ENCODE data around the gene NPM3. TPM values are rescaled to one million over a fixed set of nuclear protein-coding genes. Genes with fewer than 3 reads are reported as not detected.

The NPM3 gene
- polyA plus RNA-seq, 4 donors: 2.5 to 49.8 (median 27.7) TPM

- Histone ChIP-seq H3K9me3 (ENCODE audit: control insufficient read depth in 2 of 2, insufficient read depth in 1 of 2, low read depth in 1 of 2, low read length in 1 of 2) (no peaks in the 10 kb centered on the region), H3K27me3 (ENCODE audit: control insufficient read depth in 3 of 3, insufficient read depth in 3 of 3, low read length in 3 of 3) (peaks cover 7 to 34% (median 8%) of the 10 kb centered on the region in 3 donors), H3K4me3 (ENCODE audit: low read depth in 1 of 3, low read length in 3 of 3) (no peak overlapping the region), H3K36me3 (ENCODE audit: control insufficient read depth in 3 of 3, insufficient read depth in 2 of 3, low read depth in 1 of 3, low read length in 3 of 3) (no peaks in the 10 kb centered on the region), H3K27ac (ENCODE audit: low read depth in 1 of 3, low read length in 2 of 3) (no peak overlapping the region), H3K4me1 (ENCODE audit: control insufficient read depth in 3 of 3, insufficient read depth in 2 of 3, low read depth in 1 of 3, low read length in 2 of 3) (no peaks in the 10 kb centered on the region)
- DNase-seq: no peak
- FAIRE-seq: no peak
- WGBS, 3 donors: 73 to 88% (median 81%) methylated on average over 3 of the region's 3 CpGs
These were observed 22.7 kb downstream of the NPM3 start for GRCh38 chr10:101760510-101760909.

GRCh38 chr10:101759309-101760247 is 23.7 kb downstream of the NPM3 start:
- no peaks in the 10 kb centered on the region for H3K4me1 ChIP-seq (ENCODE audit: control insufficient read depth in 3 of 3, insufficient read depth in 2 of 3, low read depth in 1 of 3, low read length in 2 of 3)
- peaks cover 0 to 25% (median 8%) of the 10 kb centered on the region in 3 donors for H3K27me3 ChIP-seq (ENCODE audit: control insufficient read depth in 3 of 3, insufficient read depth in 3 of 3, low read length in 3 of 3)
- H3K36me3 ChIP-seq (ENCODE audit: control insufficient read depth in 3 of 3, insufficient read depth in 2 of 3, low read depth in 1 of 3, low read length in 3 of 3): no peaks in the 10 kb centered on the region
- H3K4me3 ChIP-seq (ENCODE audit: low read depth in 1 of 3, low read length in 3 of 3): no peak overlapping the region
- no peak overlapping the region for H3K27ac ChIP-seq (ENCODE audit: low read depth in 1 of 3, low read length in 2 of 3)
- no peak for DNase-seq
- no peak for FAIRE-seq
- H3K9me3 ChIP-seq (ENCODE audit: control insufficient read depth in 2 of 2, insufficient read depth in 1 of 2, low read depth in 1 of 2, low read length in 1 of 2): no peaks in the 10 kb centered on the region
- 58 to 77% (median 63%) methylated on average over 12 of the region's 12 CpGs for WGBS, 3 donors

GRCh38 chr10:101758858-101759257 is 24.4 kb downstream of the NPM3 start:
- Histone ChIP-seq H3K27me3 (ENCODE audit: control insufficient read depth in 3 of 3, insufficient read depth in 3 of 3, low read length in 3 of 3) (peaks cover 0 to 24% (median 8%) of the 10 kb centered on the region in 3 donors), H3K9me3 (ENCODE audit: control insufficient read depth in 2 of 2, insufficient read depth in 1 of 2, low read depth in 1 of 2, low read length in 1 of 2) (no peaks in the 10 kb centered on the region), H3K4me1 (ENCODE audit: control insufficient read depth in 3 of 3, insufficient read depth in 2 of 3, low read depth in 1 of 3, low read length in 2 of 3) (no peaks in the 10 kb centered on the region), H3K36me3 (ENCODE audit: control insufficient read depth in 3 of 3, insufficient read depth in 2 of 3, low read depth in 1 of 3, low read length in 3 of 3) (no peaks in the 10 kb centered on the region), H3K4me3 (ENCODE audit: low read depth in 1 of 3, low read length in 3 of 3) (no peak overlapping the region), H3K27ac (ENCODE audit: low read depth in 1 of 3, low read length in 2 of 3) (no peak overlapping the region)
- DNase-seq (no peak), FAIRE-seq (no peak)
- WGBS, 3 donors: 70 to 86% (median 84%) methylated on average over 2 of the region's 2 CpGs

GRCh38 chr10:101752241-101752640 is 31.0 kb downstream of the NPM3 start:
- WGBS, 3 donors: 73 to 77% (median 74%) methylated on average over 3 of the region's 3 CpGs
- no peaks in the 10 kb centered on the region for H3K36me3 ChIP-seq (ENCODE audit: control insufficient read depth in 3 of 3, insufficient read depth in 2 of 3, low read depth in 1 of 3, low read length in 3 of 3)
- H3K9me3 ChIP-seq (ENCODE audit: control insufficient read depth in 2 of 2, insufficient read depth in 1 of 2, low read depth in 1 of 2, low read length in 1 of 2): no peaks in the 10 kb centered on the region
- no peak for DNase-seq
- H3K27ac ChIP-seq (ENCODE audit: low read depth in 1 of 3, low read length in 2 of 3): no peak overlapping the region
- peaks cover 0 to 17% (median 0%) of the 10 kb centered on the region in 3 donors for H3K4me1 ChIP-seq (ENCODE audit: control insufficient read depth in 3 of 3, insufficient read depth in 2 of 3, low read depth in 1 of 3, low read length in 2 of 3)
- no peak for FAIRE-seq
- H3K27me3 ChIP-seq (ENCODE audit: control insufficient read depth in 3 of 3, insufficient read depth in 3 of 3, low read length in 3 of 3): peaks cover 0 to 2% (median 0%) of the 10 kb centered on the region in 3 donors
- H3K4me3 ChIP-seq (ENCODE audit: low read depth in 1 of 3, low read length in 3 of 3): no peak overlapping the region

- FAIRE-seq: no peak
- Histone ChIP-seq H3K36me3 (ENCODE audit: control insufficient read depth in 3 of 3, insufficient read depth in 2 of 3, low read depth in 1 of 3, low read length in 3 of 3) (no peaks in the 10 kb centered on the region), H3K27ac (ENCODE audit: low read depth in 1 of 3, low read length in 2 of 3) (peak overlapping the region in 1 of 3 donors; percentile 66), H3K9me3 (ENCODE audit: control insufficient read depth in 2 of 2, insufficient read depth in 1 of 2, low read depth in 1 of 2, low read length in 1 of 2) (no peaks in the 10 kb centered on the region), H3K27me3 (ENCODE audit: control insufficient read depth in 3 of 3, insufficient read depth in 3 of 3, low read length in 3 of 3) (peaks cover 0 to 2% (median 0%) of the 10 kb centered on the region in 3 donors), H3K4me1 (ENCODE audit: control insufficient read depth in 3 of 3, insufficient read depth in 2 of 3, low read depth in 1 of 3, low read length in 2 of 3) (peaks cover 0 to 24% (median 0%) of the 10 kb centered on the region in 3 donors), H3K4me3 (ENCODE audit: low read depth in 1 of 3, low read length in 3 of 3) (no peak overlapping the region)
- 73 to 83% (median 83%) methylated on average over 19 of the region's 19 CpGs for whole genome bisulfite sequencing, 3 donors
- DNase-seq: peak in 1 of 2 donors; percentile 55
These were observed 33.9 kb downstream of the NPM3 start for GRCh38 chr10:101749047-101750016.

- FAIRE-seq (no peak), DNase-seq (no peak)
- H3K27ac ChIP-seq (ENCODE audit: low read depth in 1 of 3, low read length in 2 of 3): no peak overlapping the region
- peaks cover 0 to 24% (median 0%) of the 10 kb centered on the region in 3 donors for H3K4me1 ChIP-seq (ENCODE audit: control insufficient read depth in 3 of 3, insufficient read depth in 2 of 3, low read depth in 1 of 3, low read length in 2 of 3)
- no peak overlapping the region for H3K4me3 ChIP-seq (ENCODE audit: low read depth in 1 of 3, low read length in 3 of 3)
- WGBS, 3 donors: 74 to 79% (median 76%) methylated on average over 3 of the region's 3 CpGs
- H3K36me3 ChIP-seq (ENCODE audit: control insufficient read depth in 3 of 3, insufficient read depth in 2 of 3, low read depth in 1 of 3, low read length in 3 of 3): no peaks in the 10 kb centered on the region
- H3K9me3 ChIP-seq (ENCODE audit: control insufficient read depth in 2 of 2, insufficient read depth in 1 of 2, low read depth in 1 of 2, low read length in 1 of 2): no peaks in the 10 kb centered on the region
- H3K27me3 ChIP-seq (ENCODE audit: control insufficient read depth in 3 of 3, insufficient read depth in 3 of 3, low read length in 3 of 3): peaks cover 0 to 2% (median 0%) of the 10 kb centered on the region in 3 donors
These were observed 34.8 kb downstream of the NPM3 start for GRCh38 chr10:101748496-101748895.

- DNase-seq (peak; percentile 32 to 33), FAIRE-seq (no peak)
- no peak overlapping the region for H3K4me3 ChIP-seq (ENCODE audit: low read depth in 1 of 3, low read length in 3 of 3)
- peak overlapping the region in 1 of 3 donors; percentile 26 for H3K27ac ChIP-seq (ENCODE audit: low read depth in 1 of 3, low read length in 2 of 3)
- peaks cover 0 to 7% (median 6%) of the 10 kb centered on the region in 3 donors for H3K27me3 ChIP-seq (ENCODE audit: control insufficient read depth in 3 of 3, insufficient read depth in 3 of 3, low read length in 3 of 3)
- no peaks in the 10 kb centered on the region for H3K36me3 ChIP-seq (ENCODE audit: control insufficient read depth in 3 of 3, insufficient read depth in 2 of 3, low read depth in 1 of 3, low read length in 3 of 3)
- WGBS, 3 donors: 33 to 57% (median 43%) methylated on average over 9 of the region's 9 CpGs
- H3K4me1 ChIP-seq (ENCODE audit: control insufficient read depth in 3 of 3, insufficient read depth in 2 of 3, low read depth in 1 of 3, low read length in 2 of 3): peaks cover 0 to 24% (median 0%) of the 10 kb centered on the region in 3 donors
- no peaks in the 10 kb centered on the region for H3K9me3 ChIP-seq (ENCODE audit: control insufficient read depth in 2 of 2, insufficient read depth in 1 of 2, low read depth in 1 of 2, low read length in 1 of 2)
These were observed 38.1 kb downstream of the NPM3 start for GRCh38 chr10:101745074-101745696.

All from small intestine (tissue), 7 donors.